OCI-LY3 (cell line): Measurements from ENCODE around the gene NKAIN2.

Experiments
- EZH2phosphoT487 ChIP-seq: fragments of 200-600 bp; shearing (Covaris generic); IDR thresholded peaks from 2 replicates; pipeline ENCODE4 v1.6.1; 2018; ENCODE audit warnings: antibody characterized with exemption, mixed run types, low read depth
- TF ChIP-seq, protein P1 (sequence below): fragments of 200-600, 300-600 bp; sonication (generic); IDR thresholded peaks from 2 replicates; pipeline ENCODE4 v1.5.1; 2014; ENCODE audit warnings: antibody characterized with exemption, low read length, low read depth

DNA sequence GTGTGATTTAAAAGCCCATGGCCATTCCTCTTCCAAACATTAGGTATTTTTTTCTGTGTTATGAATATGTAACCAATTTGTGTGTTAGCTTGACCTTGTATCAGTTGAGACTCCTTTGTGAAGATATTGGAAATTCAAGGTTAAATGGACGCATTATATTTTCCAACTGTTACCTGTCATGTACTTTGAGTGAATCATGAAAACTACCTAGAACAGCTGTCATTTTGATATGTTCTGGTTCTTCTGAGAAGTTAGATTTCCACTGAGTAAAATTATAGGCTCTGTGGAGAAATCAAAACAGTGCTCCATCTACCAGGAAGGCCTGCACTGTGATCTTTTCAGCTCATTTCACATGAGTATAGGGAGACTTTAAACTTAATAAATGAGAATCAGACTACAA lies 470.0 kb downstream of the NKAIN2 start:
- TF ChIP-seq, protein P1, sequence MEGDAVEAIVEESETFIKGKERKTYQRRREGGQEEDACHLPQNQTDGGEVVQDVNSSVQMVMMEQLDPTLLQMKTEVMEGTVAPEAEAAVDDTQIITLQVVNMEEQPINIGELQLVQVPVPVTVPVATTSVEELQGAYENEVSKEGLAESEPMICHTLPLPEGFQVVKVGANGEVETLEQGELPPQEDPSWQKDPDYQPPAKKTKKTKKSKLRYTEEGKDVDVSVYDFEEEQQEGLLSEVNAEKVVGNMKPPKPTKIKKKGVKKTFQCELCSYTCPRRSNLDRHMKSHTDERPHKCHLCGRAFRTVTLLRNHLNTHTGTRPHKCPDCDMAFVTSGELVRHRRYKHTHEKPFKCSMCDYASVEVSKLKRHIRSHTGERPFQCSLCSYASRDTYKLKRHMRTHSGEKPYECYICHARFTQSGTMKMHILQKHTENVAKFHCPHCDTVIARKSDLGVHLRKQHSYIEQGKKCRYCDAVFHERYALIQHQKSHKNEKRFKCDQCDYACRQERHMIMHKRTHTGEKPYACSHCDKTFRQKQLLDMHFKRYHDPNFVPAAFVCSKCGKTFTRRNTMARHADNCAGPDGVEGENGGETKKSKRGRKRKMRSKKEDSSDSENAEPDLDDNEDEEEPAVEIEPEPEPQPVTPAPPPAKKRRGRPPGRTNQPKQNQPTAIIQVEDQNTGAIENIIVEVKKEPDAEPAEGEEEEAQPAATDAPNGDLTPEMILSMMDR: no peak
- no peak for TF ChIP-seq EZH2phosphoT487
